HG03097 (cell line): Measurements from ENCODE around the gene MYO3A.
"Not testable (repeated sequence)": the region's sequence is repeated elsewhere in the genome, so short reads cannot be mapped to it uniquely, and the experiment has no call there.

Experiments
- ATAC-seq: cut with Tn5 transposase; IDR thresholded peaks from one replicate; pipeline ENCODE4 v1.9.1; 2021; ENCODE audit not compliant: unreplicated experiment, low FRiP score

Gene MYO3A

GRCh38 chr10:25978771-25979170 lies 44.7 kb downstream of the MYO3A start:
- no peak for ATAC-seq

- ATAC-seq, result no peak
Measured at GRCh38 chr10:25982107-25982506, 48.1 kb downstream of the MYO3A start.

DNA sequence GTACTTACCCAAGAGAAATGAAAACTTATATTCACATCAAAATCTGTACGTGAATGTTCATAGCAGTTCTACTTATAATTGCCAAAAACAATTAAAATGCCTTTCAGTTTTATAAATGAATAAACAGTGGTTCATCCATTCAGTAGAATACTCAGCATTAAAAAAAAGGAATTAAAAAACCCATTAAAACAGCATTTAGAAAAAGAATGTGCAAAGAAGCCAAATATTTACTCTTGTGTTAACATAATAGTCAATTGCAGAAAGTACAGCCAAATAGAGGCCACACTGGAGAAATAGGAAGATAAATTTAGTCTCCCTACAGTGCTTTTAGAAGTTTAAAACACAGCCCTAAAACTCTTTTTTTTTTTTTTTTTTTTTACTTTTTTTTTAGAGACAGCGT lies 54.6 kb downstream of the MYO3A start:
- no peak for ATAC-seq

DNA sequence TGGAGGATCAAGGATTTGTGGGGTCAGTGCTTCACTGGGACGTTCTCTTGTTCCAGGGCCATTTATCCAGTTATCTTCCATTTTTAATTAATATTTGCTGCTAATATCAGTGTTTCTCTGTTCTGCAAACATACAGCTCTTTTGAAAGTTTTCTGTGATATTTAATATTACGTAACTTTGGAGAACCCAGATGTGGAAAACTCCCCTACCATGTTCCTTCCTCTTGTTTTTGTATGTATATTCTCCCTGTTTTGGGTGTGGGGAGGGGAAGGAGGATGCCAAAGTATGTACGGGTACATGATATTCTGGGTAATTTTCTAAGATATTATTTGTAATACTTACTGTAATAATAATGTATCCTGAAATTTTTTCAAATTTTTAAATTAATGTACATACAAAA lies 55.9 kb downstream of the MYO3A start:
- ATAC-seq, result no peak

DNA sequence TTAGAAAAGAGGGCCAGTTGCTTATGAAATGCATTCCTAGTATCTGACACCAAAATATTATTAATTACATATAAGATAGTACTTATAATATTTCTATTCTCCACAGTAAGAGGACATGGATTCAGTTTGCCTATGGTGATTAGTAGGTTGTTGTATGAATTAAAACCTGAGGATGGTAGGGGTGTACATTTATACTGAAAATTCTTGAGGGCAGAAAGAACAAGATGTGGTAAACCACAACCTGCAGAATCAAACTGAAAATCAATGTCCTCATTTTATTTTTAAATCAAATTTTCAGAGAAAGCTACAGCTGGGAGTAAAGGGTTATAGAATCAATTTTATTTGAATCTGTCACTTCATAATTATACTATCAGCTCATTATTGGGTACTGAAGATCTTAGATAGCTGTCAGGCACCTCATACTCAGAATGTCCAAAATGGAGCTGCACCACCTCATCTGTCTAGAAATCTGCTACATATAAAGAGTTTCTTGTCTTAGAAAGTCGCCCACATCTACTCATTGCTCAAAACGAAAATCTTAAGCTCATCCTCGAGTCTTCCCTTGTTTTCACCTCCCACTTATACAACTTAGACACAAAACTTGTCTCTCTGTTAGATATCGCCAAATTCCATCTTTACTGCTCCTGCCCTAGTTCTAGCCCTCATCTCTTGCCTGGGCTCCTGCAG lies 65.4 kb downstream of the MYO3A start:
- ATAC-seq, result no peak

- no peak for ATAC-seq
Measured at GRCh38 chr10:26000971-26001370, 66.9 kb downstream of the MYO3A start.

DNA sequence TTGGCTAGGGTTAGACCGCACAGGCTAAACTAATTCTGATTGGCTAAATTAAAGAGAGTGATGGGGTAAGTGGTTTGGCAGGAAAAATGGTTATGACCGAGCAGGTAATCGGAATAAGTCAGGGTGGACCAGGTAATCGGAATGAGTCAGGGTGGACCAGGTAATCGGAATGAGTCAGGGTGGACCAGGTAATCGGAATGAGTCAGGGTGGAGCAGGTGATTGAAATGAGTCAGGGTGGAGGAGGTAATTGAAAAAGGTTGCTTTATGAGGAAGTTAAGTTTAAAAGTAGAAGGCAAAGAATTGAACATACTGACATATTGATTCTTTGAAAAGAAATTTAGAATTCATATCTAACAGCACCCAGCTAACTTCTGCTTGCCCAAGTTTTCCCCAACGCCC lies 68.4 kb downstream of the MYO3A start:
- ATAC-seq, result not testable (repeated sequence)

- no peak for ATAC-seq
Measured at GRCh38 chr10:26015092-26015491, 81.1 kb downstream of the MYO3A start.

- no peak for ATAC-seq
Measured at GRCh38 chr10:26022831-26023230, 88.8 kb downstream of the MYO3A start.

GRCh38 chr10:26024303-26024702 lies 90.3 kb downstream of the MYO3A start:
- no peak for ATAC-seq

- no peak for ATAC-seq
Measured at GRCh38 chr10:26025523-26025922, 91.5 kb downstream of the MYO3A start.

DNA sequence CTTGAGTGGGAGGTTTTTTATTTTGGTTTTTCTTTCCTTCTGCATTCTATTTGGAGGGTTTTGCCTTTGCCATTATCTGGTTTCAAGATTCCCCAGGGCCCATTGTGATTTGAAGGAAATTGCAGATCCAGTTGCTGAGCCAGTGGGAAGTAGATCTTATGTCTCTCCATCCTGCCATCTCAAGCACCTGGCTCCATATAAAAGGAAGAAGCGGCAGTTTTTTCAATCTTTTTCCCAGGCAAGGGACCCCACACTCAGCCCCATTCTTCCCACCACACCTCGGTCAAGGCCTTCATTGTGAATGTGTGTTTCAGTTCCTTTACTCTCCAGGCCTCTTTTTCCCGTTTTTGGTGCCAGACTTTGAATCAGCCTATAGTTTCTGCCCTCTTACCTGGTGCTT lies 95.8 kb downstream of the MYO3A start:
- no peak for ATAC-seq

GRCh38 chr10:26031300-26031699 lies 97.3 kb downstream of the MYO3A start:
- ATAC-seq, result no peak

GRCh38 chr10:26043469-26043868 lies 109.4 kb downstream of the MYO3A start:
- no peak for ATAC-seq

DNA sequence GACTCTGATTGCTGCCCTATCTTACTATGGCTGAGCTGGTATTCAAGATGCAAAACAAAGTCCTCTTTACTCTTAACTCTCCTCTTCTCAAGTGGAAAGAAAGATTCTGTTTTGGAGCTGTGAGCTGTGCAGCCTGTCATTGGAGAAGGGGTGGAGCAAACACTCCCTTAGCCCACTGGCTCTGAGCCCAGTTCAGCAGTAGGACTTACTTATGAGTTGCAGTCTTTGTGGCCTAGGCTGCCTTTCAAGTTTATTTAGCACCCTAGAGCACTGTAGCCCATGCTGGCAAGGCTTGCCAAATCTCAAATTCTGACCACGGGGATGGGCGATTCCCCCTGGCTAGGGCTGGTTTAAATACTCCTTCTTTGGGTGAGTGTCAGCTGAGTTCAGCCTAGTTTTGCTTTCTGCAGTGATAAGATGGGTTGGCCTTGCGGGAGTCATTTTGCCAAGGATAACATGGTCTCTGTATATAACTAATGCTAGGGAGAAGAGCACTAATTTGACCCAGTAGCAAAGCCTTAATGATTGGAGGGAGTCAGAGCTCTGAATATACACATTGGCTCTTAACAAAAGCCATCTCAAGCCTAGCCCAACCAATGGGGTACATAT lies 110.2 kb downstream of the MYO3A start:
- no peak for ATAC-seq

- no peak for ATAC-seq
Measured at GRCh38 chr10:26046073-26046700, 112.2 kb downstream of the MYO3A start.

- ATAC-seq, result no peak
Measured at GRCh38 chr10:26048756-26049155, 114.7 kb downstream of the MYO3A start.

- no peak for ATAC-seq
Measured at GRCh38 chr10:26052326-26052725, 118.3 kb downstream of the MYO3A start.

DNA sequence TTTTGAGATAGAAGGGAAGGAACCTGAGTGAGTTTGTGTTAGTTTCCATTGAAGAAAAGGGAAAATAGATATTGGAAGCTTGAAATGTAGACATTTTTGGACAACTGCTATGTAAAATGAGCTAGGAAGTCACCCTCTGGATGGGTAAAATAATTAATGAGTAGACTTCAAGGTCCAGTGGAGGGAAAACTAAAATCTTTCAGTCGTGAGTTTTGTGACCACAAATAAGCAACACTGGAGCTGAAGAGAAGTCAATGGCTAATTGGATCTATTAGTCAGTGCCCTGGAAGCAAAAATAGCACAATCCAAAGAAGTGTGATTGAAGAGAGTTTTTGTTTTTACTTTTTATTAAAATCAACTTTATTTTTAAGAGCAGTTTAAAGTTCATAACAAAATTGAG lies 123.4 kb downstream of the MYO3A start:
- ATAC-seq, result no peak

GRCh38 chr10:26064106-26064505 lies 130.1 kb downstream of the MYO3A start:
- no peak for ATAC-seq

- ATAC-seq, result no peak
Measured at GRCh38 chr10:26067680-26068079, 133.7 kb downstream of the MYO3A start.

GRCh38 chr10:26080971-26081370 lies 146.9 kb downstream of the MYO3A start:
- not testable (repeated sequence) for ATAC-seq
